Caco-2 (cell line): ENCODE results near the gene EPB41L4B. TPM values are rescaled to one million over a fixed set of nuclear protein-coding genes. Genes with fewer than 3 reads are reported as not detected.

Source experiments
- BruUV-seq: library from RNA; stranded (reverse); fragments of 400-500 nt; replicated peaks from 2 replicates; lab custom pipeline; 2021; lab: Mats Ljungman, UMichigan
- CTCF ChIA-PET: fragments of 300-600 bp; sonication (Branson Sonifier 250); formaldehyde crosslinking; loops from one replicate; lab custom pipeline; 2022; ENCODE audit warnings: antibody characterized with exemption; lab: Charles Lee
- POLR2A ChIA-PET: fragments of 300-600 bp; sonication (Branson Sonifier 250); formaldehyde crosslinking; loops from one replicate; lab custom pipeline; 2022; ENCODE audit warnings: antibody characterized with exemption; lab: Charles Lee
- DNase-seq, 2 experiments: peaks; one replicate each; pipeline versions ENCODE4 v3.0.0 to v3.0.0-alpha.2; 2020 to 2022
- H3K27me3 ChIP-seq: replicated peaks from 2 replicates; pipeline ENCODE4 v1.6.0; 2011; ENCODE audit warnings: low read length; ENCODE audit not compliant: control insufficient read depth, insufficient read depth
- H3K36me3 ChIP-seq: 2 replicates; pipeline ENCODE4 v1.5.1; 2011; ENCODE audit warnings: low read length; ENCODE audit not compliant: control insufficient read depth, insufficient read depth
- H3K4me1 ChIP-seq: fragments of 250-450 bp; sonication (Bioruptor Pico); 2 replicates; pipeline ENCODE4 v1.5.1; 2020; ENCODE audit warnings: mild to moderate bottlenecking
- H3K4me3 ChIP-seq: 2 replicates; pipeline ENCODE4 v1.5.1; 2011; ENCODE audit warnings: low read depth, mild to moderate bottlenecking, control low read depth, low read length
- H3K9me3 ChIP-seq: fragments of 250-450 bp; sonication (Bioruptor Pico); 2 replicates; pipeline ENCODE4 v1.5.1; 2020; ENCODE audit warnings: mild to moderate bottlenecking, moderate library complexity
- H3K27ac Mint-ChIP-seq: one replicate; pipeline ENCODE4 v1.8.0; 2022; ENCODE audit warnings: mixed read lengths; ENCODE audit not compliant: unreplicated experiment
- H3K27me3 Mint-ChIP-seq: one replicate; pipeline ENCODE4 v1.8.0; 2022; ENCODE audit warnings: mixed read lengths; ENCODE audit not compliant: insufficient read depth, unreplicated experiment
- H3K36me3 Mint-ChIP-seq: one replicate; pipeline ENCODE4 v1.8.0; 2022; ENCODE audit warnings: mild to moderate bottlenecking, mixed read lengths; ENCODE audit not compliant: insufficient read depth, unreplicated experiment
- H3K4me1 Mint-ChIP-seq: one replicate; pipeline ENCODE4 v1.8.0; 2022; ENCODE audit warnings: low read depth, mixed read lengths; ENCODE audit not compliant: unreplicated experiment
- H3K4me3 Mint-ChIP-seq: one replicate; pipeline ENCODE4 v1.8.0; 2022; ENCODE audit warnings: mild to moderate bottlenecking, moderate library complexity, mixed read lengths; ENCODE audit not compliant: unreplicated experiment
- H3K9me3 Mint-ChIP-seq: one replicate; pipeline ENCODE4 v1.8.0; 2022; ENCODE audit warnings: mixed read lengths; ENCODE audit not compliant: unreplicated experiment
- intact Hi-C: fragments of 100-400 bp; cut with micrococcal nuclease; formaldehyde crosslinking; loops from one replicate; pipeline ENCODE4 v1.10.0; 2022; ENCODE audit not compliant: unreplicated experiment
- total RNA-seq: library from RNA; stranded (reverse); gene quantifications from 2 replicates; pipeline ENCODE4 v1.2.3, GENCODE V29; 2022
- TF ChIP-seq, protein P1 (sequence below), 2 experiments: fragments of 200-600 bp in 1 of 2; IDR thresholded peaks; 1 replicate in 1 of 2; 2 replicates in 1 of 2; pipeline versions ENCODE4 v1.5.1 to v1.8.0; 2011 to 2022; ENCODE audit warnings: antibody characterized with exemption in 1 of 2, control low read depth in 1 of 2, inconsistent platforms in 1 of 2, low read depth in 1 of 2, low read length in 1 of 2, mild to moderate bottlenecking in 1 of 2, moderate library complexity in 1 of 2; ENCODE audit not compliant: insufficient read depth in 1 of 2, severe bottlenecking in 1 of 2, unreplicated experiment in 1 of 2

The EPB41L4B gene
- total RNA-seq, 1 experiment from 2014 or later = 16.3 TPM

DNA sequence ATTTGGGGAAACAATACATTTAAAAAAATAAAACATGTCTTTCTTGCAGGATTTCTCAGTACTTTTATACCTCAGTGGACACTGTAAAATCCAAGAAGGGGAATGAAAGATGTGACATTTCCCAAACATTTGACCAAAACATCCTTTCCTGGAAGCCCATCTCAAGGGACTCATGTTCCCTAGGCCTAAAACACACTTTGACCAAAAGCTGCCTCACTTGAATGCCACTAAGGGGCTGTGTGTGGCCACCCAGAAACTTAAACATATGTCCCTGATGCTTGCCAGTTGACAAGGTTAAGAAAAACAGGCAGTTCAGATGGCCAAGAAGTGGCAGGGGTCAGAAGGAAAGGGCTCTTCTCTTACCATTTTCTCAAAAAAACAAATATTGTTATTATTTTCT is 73.6 kb downstream of the EPB41L4B start:
- Mint-ChIP-seq H3K9me3 (no peaks in the 10 kb centered on the region), H3K27ac (no peak overlapping the region), H3K27me3 (no peaks in the 10 kb centered on the region), H3K4me3 (no peak overlapping the region), H3K4me1 (peaks cover 13% of the 10 kb centered on the region), H3K36me3 (peaks cover 8% of the 10 kb centered on the region)
- no TSS peak for BruUV-seq
- no peak for DNase-seq
- ChIA-PET POLR2A (no interaction called here), CTCF (interaction anchor here (0.5 to 0.6 kb wide), 2 partner anchors 157 to 165 kb away, joined by 5 to 6 read pairs; no protein-coding TSS in a partner anchor)
- intact Hi-C loops = loop anchor here (10.0 kb wide), 1 partner anchor 278 kb away; no protein-coding TSS in a partner anchor
- Histone ChIP-seq H3K36me3 (no peaks in the 10 kb centered on the region), H3K27me3 (no peaks in the 10 kb centered on the region), H3K4me1 (peaks cover 10% of the 10 kb centered on the region; the same call in 1 of the 2 replicates), H3K4me3 (no peak overlapping the region), H3K9me3 (no peaks in the 10 kb centered on the region)
- TF ChIP-seq, protein P1, sequence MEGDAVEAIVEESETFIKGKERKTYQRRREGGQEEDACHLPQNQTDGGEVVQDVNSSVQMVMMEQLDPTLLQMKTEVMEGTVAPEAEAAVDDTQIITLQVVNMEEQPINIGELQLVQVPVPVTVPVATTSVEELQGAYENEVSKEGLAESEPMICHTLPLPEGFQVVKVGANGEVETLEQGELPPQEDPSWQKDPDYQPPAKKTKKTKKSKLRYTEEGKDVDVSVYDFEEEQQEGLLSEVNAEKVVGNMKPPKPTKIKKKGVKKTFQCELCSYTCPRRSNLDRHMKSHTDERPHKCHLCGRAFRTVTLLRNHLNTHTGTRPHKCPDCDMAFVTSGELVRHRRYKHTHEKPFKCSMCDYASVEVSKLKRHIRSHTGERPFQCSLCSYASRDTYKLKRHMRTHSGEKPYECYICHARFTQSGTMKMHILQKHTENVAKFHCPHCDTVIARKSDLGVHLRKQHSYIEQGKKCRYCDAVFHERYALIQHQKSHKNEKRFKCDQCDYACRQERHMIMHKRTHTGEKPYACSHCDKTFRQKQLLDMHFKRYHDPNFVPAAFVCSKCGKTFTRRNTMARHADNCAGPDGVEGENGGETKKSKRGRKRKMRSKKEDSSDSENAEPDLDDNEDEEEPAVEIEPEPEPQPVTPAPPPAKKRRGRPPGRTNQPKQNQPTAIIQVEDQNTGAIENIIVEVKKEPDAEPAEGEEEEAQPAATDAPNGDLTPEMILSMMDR (IDR thresholded peaks at IDR 0.05; ENCODE audit: insufficient read depth in 1 of 2, low read depth in 1 of 2, low read length in 1 of 2, severe bottlenecking in 1 of 2, unreplicated experiment in 1 of 2) = no peak

DNA sequence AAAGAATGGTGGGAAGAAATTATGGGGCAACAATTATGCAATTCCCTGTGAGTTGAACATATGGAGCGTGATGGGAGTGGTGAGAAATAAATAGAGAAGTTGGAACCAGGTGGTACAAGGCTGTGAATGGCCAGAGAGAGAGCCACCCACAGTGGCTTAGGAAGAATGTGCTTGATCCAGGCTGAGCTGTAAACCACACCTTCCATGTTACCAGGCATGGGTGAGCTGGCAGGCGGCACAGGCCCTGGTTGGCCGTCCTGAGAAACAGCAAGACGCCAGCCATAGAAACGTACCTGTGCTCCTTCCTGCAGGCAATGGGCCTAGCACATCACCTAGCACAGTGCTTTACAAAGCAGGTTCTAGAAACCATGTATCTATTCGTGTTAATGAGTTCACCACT is 74.3 kb downstream of the EPB41L4B start:
- POLR2A ChIA-PET = no interaction called here
- BruUV-seq = no TSS peak
- Mint-ChIP-seq H3K27me3 (no peaks in the 10 kb centered on the region), H3K9me3 (no peaks in the 10 kb centered on the region), H3K4me3 (no peak overlapping the region), H3K27ac (no peak overlapping the region), H3K36me3 (peaks cover 8% of the 10 kb centered on the region), H3K4me1 (peaks cover 7% of the 10 kb centered on the region)
- Histone ChIP-seq H3K4me1 (peaks cover 9% of the 10 kb centered on the region; the same call in 1 of the 2 replicates), H3K27me3 (no peaks in the 10 kb centered on the region), H3K36me3 (no peaks in the 10 kb centered on the region), H3K4me3 (no peak overlapping the region), H3K9me3 (no peaks in the 10 kb centered on the region)
- TF ChIP-seq, protein P1 (IDR thresholded peaks at IDR 0.05; ENCODE audit: insufficient read depth in 1 of 2, low read depth in 1 of 2, low read length in 1 of 2, severe bottlenecking in 1 of 2, unreplicated experiment in 1 of 2) = no peak
- CTCF ChIA-PET = interaction anchor here (0.6 kb wide), 1 partner anchor 156 kb away, joined by 6 read pairs; no protein-coding TSS in a partner anchor
- DNase-seq = no peak
- intact Hi-C loops = loop anchor here (10.0 kb wide), 1 partner anchor 278 kb away; no protein-coding TSS in a partner anchor

DNA sequence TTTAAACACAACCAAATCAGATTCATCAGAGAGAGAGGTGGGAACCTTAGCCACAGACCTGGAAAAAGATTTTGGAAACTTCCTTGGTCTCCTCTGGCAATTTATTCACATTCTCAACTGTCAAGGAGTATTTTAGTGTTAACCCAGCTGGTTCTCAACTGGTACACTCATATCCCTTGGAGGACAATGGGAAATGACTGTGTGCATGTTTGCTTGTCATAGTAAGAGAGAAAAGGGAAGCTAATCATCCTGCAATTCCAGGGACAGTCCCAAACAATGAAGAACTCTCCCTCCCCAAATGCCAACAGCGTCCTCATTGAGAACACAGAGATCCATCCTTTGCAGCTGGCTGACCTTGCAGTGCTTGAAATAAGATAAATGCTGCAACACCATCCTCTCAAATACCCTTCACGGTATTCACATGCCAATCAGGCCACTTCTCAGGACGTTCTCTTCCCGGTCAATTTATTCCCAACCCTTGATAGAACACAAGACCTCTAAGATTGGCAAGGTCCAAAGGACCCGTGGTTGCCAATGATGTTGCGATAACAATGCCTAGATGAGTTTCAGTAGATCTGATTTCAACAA is 75.5 kb downstream of the EPB41L4B start:
- Mint-ChIP-seq H3K9me3 (no peaks in the 10 kb centered on the region), H3K27me3 (no peaks in the 10 kb centered on the region), H3K4me3 (no peak overlapping the region), H3K4me1 (no peaks in the 10 kb centered on the region), H3K36me3 (peaks cover 8% of the 10 kb centered on the region), H3K27ac (no peak overlapping the region)
- ChIA-PET CTCF (no interaction called here), POLR2A (no interaction called here)
- Histone ChIP-seq H3K27me3 (no peaks in the 10 kb centered on the region), H3K36me3 (no peaks in the 10 kb centered on the region), H3K4me1 (no peaks in the 10 kb centered on the region), H3K9me3 (no peaks in the 10 kb centered on the region), H3K4me3 (no peak overlapping the region)
- DNase-seq = no peak
- no TSS peak for BruUV-seq
- TF ChIP-seq, protein P1 (IDR thresholded peaks at IDR 0.05; ENCODE audit: insufficient read depth in 1 of 2, low read depth in 1 of 2, low read length in 1 of 2, severe bottlenecking in 1 of 2, unreplicated experiment in 1 of 2) = no peak
- intact Hi-C loops = loop anchor here (10.0 kb wide), 1 partner anchor 279 kb away; no protein-coding TSS in a partner anchor
